ENCODE results near the gene DAW1.

- TF ChIP-seq, protein P1, sequence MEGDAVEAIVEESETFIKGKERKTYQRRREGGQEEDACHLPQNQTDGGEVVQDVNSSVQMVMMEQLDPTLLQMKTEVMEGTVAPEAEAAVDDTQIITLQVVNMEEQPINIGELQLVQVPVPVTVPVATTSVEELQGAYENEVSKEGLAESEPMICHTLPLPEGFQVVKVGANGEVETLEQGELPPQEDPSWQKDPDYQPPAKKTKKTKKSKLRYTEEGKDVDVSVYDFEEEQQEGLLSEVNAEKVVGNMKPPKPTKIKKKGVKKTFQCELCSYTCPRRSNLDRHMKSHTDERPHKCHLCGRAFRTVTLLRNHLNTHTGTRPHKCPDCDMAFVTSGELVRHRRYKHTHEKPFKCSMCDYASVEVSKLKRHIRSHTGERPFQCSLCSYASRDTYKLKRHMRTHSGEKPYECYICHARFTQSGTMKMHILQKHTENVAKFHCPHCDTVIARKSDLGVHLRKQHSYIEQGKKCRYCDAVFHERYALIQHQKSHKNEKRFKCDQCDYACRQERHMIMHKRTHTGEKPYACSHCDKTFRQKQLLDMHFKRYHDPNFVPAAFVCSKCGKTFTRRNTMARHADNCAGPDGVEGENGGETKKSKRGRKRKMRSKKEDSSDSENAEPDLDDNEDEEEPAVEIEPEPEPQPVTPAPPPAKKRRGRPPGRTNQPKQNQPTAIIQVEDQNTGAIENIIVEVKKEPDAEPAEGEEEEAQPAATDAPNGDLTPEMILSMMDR (IDR thresholded peaks at IDR 0.05) = no peak
- TF ChIP-seq POLR2A (IDR thresholded peaks at IDR 0.05) = no peak
These were observed 31.9 kb downstream of the DAW1 start for GRCh38 chr2:227903381-227903780.

All from tibial nerve (tissue), 3 donors.